GM21619 (cell line): Measurements from ENCODE around the gene SH3PXD2B.

Experiments used
- ATAC-seq: cut with Tn5 transposase; IDR thresholded peaks from one replicate; pipeline ENCODE4 v1.9.1; 2021; ENCODE audit not compliant: unreplicated experiment

Gene SH3PXD2B

DNA sequence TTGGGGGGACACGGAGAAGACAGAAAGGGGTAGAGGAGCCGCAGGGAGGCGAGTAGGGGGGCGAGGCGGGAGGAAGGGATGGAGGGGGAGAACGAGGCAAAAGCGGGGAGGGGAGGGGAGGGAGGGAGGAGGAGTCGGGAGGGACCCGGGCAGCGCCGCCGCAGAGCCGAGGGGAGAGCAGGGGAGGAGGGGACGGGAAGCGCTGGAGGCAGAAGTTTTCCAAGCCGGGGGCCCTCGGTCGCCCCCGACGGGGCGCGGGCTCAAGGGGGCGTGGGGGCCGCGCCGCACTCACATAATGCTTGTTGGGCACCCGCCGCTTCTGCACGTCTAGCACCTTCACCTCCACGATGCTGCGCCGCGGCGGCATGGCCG is 353 bp downstream of the SH3PXD2B start:
- peak; percentile 14 for ATAC-seq

DNA sequence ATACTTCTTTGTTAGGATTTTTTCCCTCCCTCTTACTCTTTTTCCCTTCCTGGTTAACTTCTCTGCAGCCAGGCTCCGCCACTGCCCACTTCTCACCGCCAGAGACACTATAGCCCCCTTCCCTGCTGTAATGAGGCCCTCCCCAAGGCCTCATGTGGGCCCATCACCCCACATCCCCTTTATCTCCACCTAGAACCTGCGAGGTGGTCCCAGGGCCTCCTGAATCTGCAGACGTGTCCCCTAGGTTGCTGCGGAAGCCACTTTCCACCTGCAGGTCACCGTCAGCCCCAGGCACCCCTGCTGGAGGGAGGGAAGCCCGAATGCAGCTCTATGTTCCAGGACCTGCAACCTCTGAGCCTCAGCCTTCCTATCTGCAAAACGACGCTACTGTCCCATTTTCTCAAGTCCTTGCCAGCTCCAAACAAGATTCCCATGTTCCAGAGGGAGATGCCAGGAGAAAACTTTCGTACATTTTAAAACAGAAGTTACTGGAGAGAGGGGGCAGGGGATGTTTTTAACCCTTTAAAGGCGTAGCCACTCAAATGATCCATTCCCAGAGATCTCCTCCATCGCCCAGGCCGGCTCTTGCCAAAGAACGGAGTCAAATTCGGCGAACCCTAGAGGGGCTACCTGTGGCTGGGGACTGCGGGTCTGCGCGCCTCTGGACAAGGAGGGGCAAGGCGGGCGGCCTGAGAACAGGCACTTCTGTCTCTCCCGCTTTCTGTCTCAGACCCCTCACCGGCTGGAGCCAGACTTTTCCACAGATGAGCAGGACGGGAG is 929 bp downstream of the SH3PXD2B start:
- ATAC-seq = no peak

DNA sequence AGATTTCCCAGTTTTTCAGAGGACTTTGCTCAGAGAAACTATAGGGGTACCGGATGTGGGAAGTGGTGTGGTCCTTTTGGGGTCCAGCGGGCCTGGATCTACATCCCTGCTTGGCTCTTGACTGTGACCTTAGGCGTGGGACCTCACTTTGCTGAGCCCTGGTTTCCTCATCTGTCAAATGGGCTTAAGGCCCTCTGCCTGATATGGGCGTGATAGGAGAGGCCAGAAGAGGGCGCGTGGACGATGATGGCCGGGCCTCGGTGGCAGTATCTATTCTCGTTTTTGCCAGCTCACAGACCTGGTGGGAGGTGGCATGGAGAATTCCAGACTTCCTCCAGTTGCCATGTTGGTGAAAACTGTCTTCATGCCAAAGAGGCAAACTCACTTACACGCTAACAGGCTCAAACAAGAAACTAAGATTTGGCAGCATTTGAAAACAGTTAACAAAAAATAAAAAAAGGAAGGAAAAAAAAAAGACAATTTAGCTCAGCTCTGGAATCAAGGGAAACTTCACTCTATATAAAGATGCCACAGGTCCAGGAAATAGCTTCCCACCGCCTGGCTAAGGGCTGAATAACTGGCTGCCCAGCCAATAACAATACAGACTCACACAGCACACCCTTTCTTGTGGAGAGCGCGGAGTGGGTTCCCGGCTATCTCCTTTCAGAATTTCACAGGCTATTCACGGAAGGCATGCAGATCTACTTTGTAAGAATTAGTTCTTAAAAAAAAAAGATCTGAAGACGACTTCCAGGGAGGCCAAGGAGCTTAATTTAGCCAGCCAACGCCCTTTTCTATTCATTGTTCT is 1.7 kb downstream of the SH3PXD2B start:
- no peak for ATAC-seq

DNA sequence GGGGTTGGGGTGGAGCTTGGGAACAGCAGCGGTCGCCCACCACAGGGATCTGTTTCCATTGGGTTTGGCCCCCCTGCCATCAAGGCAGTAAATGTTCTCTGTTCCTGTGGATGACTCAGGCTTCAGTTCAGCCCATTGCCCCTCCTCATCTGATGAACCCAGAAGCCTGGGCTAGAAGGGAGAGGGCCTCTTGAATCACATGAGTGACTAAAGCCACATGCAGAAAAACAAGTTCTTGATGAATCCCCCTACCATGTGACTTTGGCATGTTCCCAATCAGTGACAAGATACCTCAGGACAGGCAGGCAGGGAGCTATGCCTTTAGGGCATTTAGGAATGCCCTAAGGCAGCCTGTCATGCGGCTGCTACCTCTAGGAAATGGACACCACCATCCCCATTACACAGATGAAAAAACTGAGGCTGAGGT is 2.5 kb downstream of the SH3PXD2B start:
- ATAC-seq = no peak

DNA sequence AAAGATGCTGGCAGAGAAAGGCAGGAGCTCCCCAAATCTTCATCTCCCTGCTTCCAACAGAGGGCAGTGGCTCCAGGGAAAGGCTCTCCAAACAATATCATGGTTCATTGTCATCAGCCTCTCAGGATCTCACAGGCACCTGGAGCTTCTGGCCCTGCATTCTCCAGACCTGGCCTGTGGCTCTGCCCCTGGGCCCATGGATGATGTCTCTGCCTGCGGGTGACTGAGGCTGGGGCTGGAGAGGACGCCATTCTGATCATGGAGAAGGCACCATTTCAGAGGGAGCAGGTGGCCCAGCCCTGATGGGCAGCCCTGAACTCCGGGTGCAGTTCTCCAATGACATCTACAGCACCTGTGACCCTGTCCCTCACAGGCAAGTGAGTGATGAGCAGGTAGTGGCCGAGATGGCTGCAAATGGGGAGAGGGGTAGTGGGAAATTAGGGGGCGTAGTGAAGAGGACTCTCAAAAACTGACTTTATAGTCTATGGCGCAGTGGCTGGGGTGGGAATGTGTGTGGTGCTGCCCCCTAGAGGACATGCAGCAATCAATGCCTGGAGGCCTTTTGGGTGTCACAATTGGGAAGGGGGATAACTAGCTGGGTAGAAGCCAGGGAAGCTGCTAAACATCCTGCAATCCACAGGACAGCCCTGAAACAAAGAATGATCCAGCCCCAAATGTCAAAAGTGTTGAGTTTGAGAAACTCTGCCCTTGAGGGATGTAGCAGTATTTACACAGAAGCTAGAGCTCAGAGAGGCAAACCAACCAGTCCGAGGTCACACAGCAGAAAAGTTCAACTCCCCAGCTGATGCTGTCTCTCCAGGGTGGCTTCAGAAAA is 3.2 kb downstream of the SH3PXD2B start:
- no peak for ATAC-seq

DNA sequence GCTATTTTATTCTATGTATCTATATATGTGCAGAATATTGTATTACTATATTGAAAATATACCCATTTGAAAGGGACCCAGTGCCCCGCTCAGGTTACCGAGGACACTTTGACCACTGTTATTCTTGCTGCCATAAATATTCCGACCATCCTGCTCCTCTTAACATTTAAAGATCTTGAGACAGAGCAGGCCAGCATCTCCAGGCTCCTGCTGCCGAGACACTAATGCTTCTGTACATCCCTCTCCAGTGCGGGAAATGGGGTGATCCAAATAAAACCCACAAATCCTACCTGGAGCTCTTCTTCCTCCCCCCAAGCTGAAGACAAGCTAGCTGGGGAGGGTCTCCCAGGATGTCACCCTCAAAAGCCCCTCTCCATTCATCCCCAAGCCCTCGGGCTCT is 3.9 kb downstream of the SH3PXD2B start:
- no peak for ATAC-seq

DNA sequence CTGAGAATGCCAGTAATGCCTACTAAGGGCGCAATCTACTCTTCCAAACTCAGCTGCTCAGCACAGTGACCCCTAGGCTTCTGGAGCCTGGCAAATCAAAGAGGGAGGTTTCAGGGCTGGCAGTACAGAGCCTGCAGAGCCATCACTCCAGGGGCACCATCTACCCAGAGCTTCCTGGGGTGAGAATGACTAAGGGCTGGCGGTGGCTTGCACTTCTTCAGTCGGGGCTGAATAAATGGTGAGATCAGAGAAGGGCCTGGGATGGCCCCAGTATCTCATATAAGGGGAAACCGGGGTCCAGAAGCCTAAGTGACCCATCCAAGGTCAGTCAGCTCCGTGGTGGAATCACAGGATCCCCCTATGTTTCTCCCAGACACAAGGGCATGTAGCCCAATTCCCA is 5.3 kb downstream of the SH3PXD2B start:
- no peak for ATAC-seq

DNA sequence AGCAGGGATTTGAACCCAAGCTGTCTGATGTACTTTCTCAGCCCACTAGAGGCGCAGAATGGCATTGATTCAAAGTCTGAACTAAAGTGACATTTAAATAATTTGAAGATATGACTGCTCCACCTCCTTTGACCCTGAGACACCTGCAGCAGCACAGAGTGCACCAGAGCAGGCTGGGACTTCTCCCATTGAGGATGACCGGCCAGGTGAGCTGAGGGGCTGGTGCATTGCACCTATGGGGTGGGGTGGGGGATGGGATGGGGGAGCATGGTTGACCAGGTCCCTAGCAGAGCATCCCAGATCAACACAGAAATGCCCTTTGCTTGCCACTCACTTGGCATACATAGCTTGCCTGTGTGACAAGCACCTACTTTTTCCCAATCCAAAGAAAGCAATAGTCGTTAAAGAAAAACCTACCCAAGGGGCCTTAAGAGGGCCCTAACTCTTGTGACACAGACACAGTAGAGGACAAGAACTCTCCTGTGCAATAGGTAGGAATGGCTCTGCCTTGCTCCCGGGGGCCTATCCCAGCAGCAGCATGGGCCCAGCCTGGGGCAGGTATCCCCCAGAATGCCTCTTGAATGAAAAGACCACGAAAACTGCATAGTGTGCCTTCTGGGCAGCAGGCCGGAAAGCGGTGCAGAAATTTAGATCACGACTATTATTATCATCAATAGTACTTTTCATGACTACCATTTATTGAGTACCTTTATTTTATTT is 6.5 kb downstream of the SH3PXD2B start:
- no peak for ATAC-seq

DNA sequence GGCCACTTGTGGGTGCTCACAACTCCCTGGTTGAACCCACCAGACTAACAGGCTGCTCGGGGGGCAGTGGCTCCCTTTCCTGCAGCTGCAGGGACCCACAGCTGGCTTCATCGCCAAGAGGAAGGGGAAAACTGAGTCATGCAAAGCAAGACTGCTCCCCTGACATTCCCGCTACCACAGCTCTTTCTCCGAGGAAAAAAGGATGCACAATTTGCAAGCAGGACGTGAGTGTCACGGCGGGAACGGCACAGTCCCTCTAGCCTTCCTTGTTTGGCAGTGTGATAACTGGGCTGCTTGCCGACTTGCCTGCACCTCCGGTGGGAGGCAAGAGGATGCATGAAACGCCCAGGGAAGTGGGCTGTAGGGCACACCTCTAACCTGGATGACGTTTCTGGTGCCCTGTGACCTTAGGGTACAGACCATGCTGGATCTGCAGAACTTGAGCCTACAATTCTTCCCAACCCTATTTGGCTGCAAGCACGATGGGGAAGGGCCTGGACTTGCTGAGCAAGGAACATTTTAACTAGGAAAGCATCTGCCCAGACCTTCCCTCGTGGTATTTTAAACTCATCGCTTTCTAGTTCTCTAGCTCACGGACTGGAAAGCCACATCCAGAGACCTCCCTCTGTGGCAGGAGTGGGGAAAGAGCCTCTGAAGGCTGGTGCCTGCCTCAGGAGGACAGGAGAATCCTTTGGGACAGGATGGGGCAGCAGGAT is 7.8 kb downstream of the SH3PXD2B start:
- no peak for ATAC-seq

DNA sequence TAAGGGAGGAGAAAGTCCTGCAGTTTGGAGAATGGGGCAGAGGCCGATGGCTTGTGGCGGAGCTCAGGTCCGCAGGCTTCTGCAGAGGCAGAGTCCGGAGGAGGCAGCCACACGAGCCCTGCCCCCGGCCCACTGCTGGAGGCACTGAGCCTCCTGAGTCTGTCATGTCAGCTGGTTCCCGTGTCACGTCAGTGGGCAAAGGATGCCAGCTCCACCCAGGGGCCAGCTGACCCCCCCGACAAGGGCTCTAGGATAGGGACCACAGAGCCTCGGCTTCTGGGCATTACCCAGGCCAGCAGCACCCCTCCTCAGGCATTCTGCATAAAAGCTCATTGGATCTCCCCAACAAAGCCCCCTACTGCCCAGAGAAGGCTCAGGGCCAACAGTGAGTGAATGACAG is 8.5 kb downstream of the SH3PXD2B start:
- no peak for ATAC-seq

DNA sequence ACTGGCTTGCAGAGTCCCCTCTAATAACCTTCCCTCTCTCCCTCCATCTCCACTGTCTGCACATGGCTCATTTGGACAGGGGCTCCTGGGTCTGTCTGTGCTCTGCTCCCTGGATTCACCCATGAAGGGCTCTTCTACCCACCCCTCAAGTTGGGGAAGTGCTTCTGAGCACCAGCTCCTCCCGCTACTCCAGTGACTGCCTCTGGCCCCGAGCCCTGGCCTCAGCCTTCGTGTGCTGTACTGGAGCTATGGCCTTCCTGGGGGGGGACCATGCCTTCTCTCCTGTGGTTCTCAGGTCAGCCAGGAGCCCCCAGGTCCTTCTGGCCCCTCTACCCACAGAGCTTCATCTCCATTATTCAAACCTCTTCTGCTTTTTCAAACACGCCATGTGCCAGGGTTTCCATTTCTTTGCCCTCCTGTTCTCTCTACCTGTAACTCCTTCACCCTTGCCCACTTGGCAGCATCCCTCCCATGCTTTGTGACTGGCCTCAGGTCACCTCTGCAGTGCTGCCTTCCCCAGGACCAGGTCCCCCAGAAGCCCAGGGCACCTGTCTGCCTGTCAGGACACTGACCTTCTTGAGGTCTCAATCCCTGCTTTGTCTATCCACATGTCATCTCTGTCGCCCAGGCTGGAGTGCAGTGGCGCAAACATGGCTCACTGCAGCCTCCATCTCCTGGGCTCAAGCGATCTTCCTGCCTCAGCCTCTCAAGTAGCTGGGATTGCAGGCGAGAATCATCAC is 9.5 kb downstream of the SH3PXD2B start:
- ATAC-seq = no peak

DNA sequence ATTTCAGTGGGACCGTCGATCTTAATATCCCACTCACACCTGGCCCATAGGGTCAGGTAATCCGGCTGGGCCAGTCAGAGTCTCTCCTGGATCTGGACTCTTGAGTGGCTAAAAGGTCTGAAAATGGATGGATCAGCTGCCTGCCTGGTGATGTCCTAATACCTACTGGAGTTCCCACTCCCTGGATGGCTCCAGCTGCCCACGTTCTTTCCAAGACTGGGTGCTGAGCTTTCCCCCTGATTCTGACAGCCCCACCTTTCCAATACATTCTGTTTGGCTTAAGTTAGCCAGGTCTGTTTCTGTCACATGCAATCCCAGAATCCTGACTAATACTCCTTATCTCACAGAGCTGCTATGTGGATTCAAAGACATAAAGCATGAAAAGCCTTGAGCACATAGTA is 10.2 kb downstream of the SH3PXD2B start:
- no peak for ATAC-seq

DNA sequence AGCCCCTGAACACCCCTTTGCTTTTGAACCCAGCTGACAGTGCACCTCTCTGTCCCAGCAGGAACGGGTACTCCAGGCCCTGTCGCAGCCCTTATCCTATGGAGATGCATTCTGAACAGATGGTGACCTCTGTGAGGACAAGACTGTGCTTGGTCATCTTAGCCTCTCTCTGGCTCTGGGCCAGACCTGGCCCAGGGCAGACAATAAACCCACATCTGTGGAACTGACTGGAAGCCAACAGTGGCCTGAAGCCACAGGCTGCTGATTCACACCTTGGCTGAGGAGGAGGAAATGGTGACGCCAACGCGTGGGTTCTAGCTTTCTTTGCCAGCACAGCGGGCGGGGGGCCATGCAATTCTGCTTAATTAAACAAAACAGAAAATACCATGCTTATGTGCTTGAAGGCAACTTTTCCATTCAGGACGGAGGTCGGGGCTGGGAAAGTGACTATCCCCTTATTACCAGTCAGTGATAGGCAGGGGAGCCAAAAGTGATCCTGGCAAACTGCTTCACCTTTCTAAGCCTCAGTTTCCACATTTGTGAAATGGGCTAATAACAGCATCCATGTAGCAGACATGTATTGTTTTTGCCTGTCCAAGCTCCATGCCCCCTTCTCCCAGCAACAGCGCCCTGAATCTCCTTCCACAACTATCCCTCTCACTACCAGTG is 10.8 kb downstream of the SH3PXD2B start:
- no peak for ATAC-seq

DNA sequence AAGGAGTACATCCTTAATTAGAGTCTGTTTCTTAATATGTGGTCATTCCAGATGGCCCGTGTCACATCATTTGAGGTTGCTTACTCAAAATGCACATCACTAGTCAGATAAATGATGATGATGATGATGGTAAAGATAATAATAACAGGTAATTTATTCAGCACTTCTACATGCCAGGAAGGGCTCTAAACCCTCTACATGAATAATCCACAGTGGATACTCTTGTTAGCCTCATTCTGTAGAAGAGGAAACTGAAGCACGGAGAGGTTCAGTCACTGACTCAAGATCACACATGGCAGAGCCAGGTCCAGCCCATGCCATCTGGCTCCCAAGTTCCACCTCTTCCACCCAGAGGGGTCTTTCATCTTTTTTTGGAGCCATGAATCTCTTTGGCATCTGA is 11.7 kb downstream of the SH3PXD2B start:
- ATAC-seq = no peak

DNA sequence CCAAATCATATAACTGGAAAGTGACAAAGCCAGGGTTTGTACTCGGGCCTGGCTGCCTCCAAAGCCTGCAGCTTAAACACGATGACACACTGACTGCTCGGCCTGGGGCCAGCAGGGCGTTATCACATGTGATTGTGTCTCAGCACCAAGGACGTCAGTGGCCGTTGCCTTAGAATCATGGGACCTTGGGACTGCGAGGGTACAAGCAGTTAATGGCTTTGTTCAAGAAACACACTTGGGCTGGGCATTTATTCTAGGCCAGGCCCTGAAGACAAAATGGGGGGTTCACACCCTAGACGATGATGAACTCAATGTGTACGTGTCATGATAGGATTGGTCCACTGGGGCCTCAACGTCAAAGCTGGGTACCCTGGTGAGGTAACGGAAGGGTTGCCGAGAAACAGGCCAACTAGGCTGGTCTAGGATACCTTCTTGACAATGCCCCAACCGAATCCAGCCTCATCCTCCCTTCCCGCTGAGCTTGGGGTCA is 13.0 kb downstream of the SH3PXD2B start:
- ATAC-seq = no peak

DNA sequence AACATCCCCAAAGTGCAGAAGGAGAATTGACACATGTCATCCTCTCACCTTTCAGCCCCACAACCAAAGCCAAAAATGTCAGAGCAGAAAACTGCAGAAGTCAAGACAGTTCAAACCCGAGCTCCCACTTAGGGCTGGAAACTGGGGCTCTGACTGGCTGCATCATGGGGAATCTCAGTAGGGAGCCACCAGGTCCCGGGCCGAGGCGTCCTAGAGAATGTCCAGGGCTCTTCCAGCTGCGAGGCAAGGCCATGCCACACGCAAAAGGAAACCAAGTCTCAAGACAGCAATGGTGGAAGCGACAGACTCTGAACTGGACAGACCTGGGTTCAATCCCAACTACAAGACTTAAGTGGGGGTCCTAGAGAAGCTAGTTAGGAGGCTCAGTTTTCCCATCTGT is 13.8 kb downstream of the SH3PXD2B start:
- no peak for ATAC-seq

DNA sequence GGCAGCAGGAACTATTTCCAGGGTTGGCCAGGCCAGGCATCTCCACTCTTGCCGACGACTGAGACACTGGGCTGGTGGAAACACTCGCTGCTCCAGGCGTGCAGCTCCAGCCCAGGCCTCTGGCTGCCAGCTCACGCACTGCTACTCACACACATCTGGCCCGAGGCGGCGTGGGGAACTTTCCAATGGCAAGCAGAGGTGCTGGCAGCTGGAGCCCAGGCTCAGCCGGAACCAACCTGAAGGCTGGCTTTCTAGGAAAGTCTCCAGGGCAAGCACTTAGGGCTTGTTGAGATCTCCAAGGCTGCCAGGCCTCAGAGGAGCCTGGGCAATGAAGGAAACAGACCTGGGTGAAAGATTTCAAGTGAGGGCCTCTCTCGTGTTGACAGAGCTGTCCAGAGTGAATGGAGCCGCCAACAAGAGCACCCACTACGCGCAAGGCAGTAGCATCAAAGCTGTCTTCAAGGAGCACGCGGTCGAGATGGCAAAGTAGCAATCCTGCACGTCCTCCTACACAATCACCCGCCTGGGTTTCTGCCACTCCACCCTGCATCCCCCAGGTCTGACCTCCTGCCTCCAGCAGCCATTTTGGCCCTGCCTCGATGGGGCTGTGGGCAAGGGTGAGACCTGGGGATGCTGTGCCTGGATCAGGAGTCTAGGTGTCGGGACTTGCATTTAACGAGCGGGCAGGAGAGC is 14.4 kb downstream of the SH3PXD2B start:
- ATAC-seq = no peak

DNA sequence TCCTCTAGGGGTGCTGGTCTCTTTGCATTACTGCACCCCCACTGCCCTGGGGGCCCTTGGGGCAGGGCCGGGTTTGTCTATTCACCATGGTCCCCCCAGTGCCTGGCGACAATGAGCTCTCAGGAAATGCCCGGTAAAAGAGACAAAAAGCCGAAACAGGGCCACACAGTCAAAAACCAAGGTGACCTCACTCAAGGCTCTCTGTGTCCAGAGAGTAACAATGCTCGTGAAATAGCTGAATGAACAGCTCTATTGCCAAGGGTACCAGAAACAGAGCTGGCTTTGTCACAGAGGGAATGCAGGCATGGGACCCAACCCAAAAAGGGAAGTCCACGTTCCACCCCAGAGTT is 16.0 kb downstream of the SH3PXD2B start:
- ATAC-seq = no peak
